ENCODE data around the gene NPR2. TPM values are rescaled to one million over a fixed set of nuclear protein-coding genes. Genes with fewer than 3 reads are reported as not detected.

The NPR2 gene
- total RNA-seq, 1 experiment from 2014 or later: 12.5 TPM

DNA sequence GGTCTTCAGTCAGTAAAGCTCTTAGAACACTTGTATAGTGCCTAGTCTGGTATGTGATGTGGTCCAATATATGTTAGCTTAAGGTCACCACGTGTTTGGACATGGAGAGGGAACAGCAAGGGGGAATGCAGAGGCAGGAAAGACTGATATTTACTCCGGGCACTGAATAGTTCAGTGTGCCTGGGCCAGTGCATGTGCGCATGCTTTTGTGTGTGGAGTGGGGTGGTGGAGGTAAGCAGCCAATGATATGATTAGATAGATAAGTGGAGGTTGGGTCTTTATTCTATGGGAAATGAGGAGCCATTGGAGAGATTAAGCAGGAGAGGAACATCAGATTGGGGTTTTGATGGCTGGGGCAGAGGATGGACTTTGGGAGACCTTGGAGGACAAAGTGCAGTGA lies 64.8 kb downstream of the NPR2 start:
- no peaks in the 10 kb centered on the region for H3K36me3 Mint-ChIP-seq (ENCODE audit: insufficient read depth in 1 of 3, low read depth in 3 of 3)
- Histone ChIP-seq H2BK15ac (ENCODE audit: low read depth, low read length) (no peak overlapping the region), H3K23ac (ENCODE audit: insufficient read length, low read depth, low read length) (no peak overlapping the region), H3K14ac (ENCODE audit: insufficient read depth, low read length) (no peak overlapping the region), H3K4ac (ENCODE audit: low read depth, low read length) (no peak overlapping the region), H2AFZ (ENCODE audit: low read length) (no peak overlapping the region), H3K79me1 (ENCODE audit: insufficient read depth, low read depth, low read length, poor library complexity, severe bottlenecking) (no peaks in the 10 kb centered on the region), H4K8ac (replicated peaks; ENCODE audit: insufficient read length, low read depth, low read length) (no peak overlapping the region), H2BK120ac (ENCODE audit: low read depth, low read length, poor library complexity, severe bottlenecking) (no peak overlapping the region), H4K5ac (ENCODE audit: insufficient read length, low read depth, low read length) (no peak overlapping the region), H2AK5ac (ENCODE audit: insufficient read length, low read length) (no peak overlapping the region), H2BK20ac (ENCODE audit: low read depth, low read length, poor library complexity, severe bottlenecking) (no peak overlapping the region), H3K23me2 (ENCODE audit: insufficient read length, low read depth, low read length, poor library complexity, severe bottlenecking) (no peaks in the 10 kb centered on the region), H3K56ac (ENCODE audit: insufficient read length, low read depth, low read length) (no peak overlapping the region), H3T11ph (ENCODE audit: low read length) (no peak overlapping the region), H4K91ac (ENCODE audit: insufficient read length, low read depth, low read length) (no peak overlapping the region), H2BK12ac (ENCODE audit: insufficient read length, low read depth, low read length) (no peak overlapping the region), H4K20me1 (ENCODE audit: control insufficient read depth, insufficient read depth, insufficient read length) (no peaks in the 10 kb centered on the region), H3K4me1 (ENCODE audit: insufficient read depth, low read length) (no peaks in the 10 kb centered on the region), H3K27ac (ENCODE audit: insufficient read length, low read depth, low read length) (no peak overlapping the region), H3K27me3 (ENCODE audit: insufficient read depth, low read length) (no peaks in the 10 kb centered on the region), H2BK5ac (ENCODE audit: insufficient read length, low read length) (no peak overlapping the region), H3K4me2 (ENCODE audit: insufficient read depth, insufficient read length, low read length) (no peak overlapping the region), H3K9ac (ENCODE audit: extremely low read depth, insufficient read length, low read length) (no peak overlapping the region), H3K79me2 (ENCODE audit: insufficient read depth, low read length) (no peaks in the 10 kb centered on the region), H3K9me3 (ENCODE audit: control insufficient read depth, low read depth, low read length) (no peaks in the 10 kb centered on the region), H3K18ac (ENCODE audit: insufficient read length, low read depth, low read length) (no peak overlapping the region)
- peaks cover 3 to 4% of the 10 kb centered on the region in 2 experiments for H3K4me1 Mint-ChIP-seq
- TF ChIP-seq CTCF (conservative IDR thresholded peaks at IDR 0.05): no peak
- no peak for DNase-seq
- H3K4me3 Mint-ChIP-seq: no peak overlapping the region
- H3K27ac Mint-ChIP-seq: no peak overlapping the region
- no peaks in the 10 kb centered on the region for H3K9me3 Mint-ChIP-seq
- H3K27me3 Mint-ChIP-seq (ENCODE audit: low read depth): peaks cover 28% of the 10 kb centered on the region
- WGBS (ENCODE audit: extremely low coverage, insufficient read length, low lambda C conversion rate): no CpG with 5 or more reads among the region's 3 CpGs
